ENCODE measurements around the gene DLG2.
A peak's percentile ranks its signal among the peaks of the same experiment; 100 is the strongest.
"Not testable (repeated sequence)": the region's sequence is repeated elsewhere in the genome, so short reads cannot be mapped to it uniquely, and the experiment has no call there.

The DLG2 gene

GRCh38 chr11:85643191-85643614 is 16.1 kb upstream of the DLG2 start:
- no peak for DNase-seq (ENCODE audit: low spot score)

- no peak for DNase-seq (ENCODE audit: low spot score)
Observed at GRCh38 chr11:85634747-85635146, 7.6 kb upstream of the DLG2 start.

- no peak for DNase-seq (ENCODE audit: low spot score)
Observed at GRCh38 chr11:85628771-85629341, 1.7 kb upstream of the DLG2 start.

GRCh38 chr11:85627998-85628770 is 1.0 kb upstream of the DLG2 start, which contains the start of gene TMEM126B:
Gene TMEM126B, plus strand, starts transcription at chr11:85628593. Its CDS starts 15 bp downstream, at chr11:85628608.
- DNase-seq (ENCODE audit: low spot score), result peak; percentile 98

- no peak for DNase-seq (ENCODE audit: low spot score)
Observed at GRCh38 chr11:85626496-85626895, 648 bp downstream of the DLG2 start.

GRCh38 chr11:85620256-85620655 is 6.9 kb downstream of the DLG2 start:
- no peak for DNase-seq (ENCODE audit: low spot score)

GRCh38 chr11:85619499-85619898 is 7.6 kb downstream of the DLG2 start:
- no peak for DNase-seq (ENCODE audit: low spot score)

GRCh38 chr11:85611643-85612042 is 15.5 kb downstream of the DLG2 start:
- DNase-seq (ENCODE audit: low spot score), result not testable (repeated sequence)

GRCh38 chr11:85609286-85609685 is 17.9 kb downstream of the DLG2 start:
- not testable (repeated sequence) for DNase-seq (ENCODE audit: low spot score)

GRCh38 chr11:85608621-85609020 is 18.5 kb downstream of the DLG2 start:
- DNase-seq (ENCODE audit: low spot score), result not testable (repeated sequence)

GRCh38 chr11:85606237-85606636 is 20.9 kb downstream of the DLG2 start:
- not testable (repeated sequence) for DNase-seq (ENCODE audit: low spot score)

GRCh38 chr11:85603220-85603619 is 23.9 kb downstream of the DLG2 start:
- no peak for DNase-seq (ENCODE audit: low spot score)

GRCh38 chr11:85602526-85603213 is 24.5 kb downstream of the DLG2 start:
- DNase-seq (ENCODE audit: low spot score), result no peak

- no peak for DNase-seq (ENCODE audit: low spot score)
Observed at GRCh38 chr11:85599083-85599482, 28.1 kb downstream of the DLG2 start.

GRCh38 chr11:85596886-85597285 is 30.3 kb downstream of the DLG2 start:
- DNase-seq (ENCODE audit: low spot score), result no peak

- no peak for DNase-seq (ENCODE audit: low spot score)
Observed at GRCh38 chr11:85595285-85595884, 31.8 kb downstream of the DLG2 start.

GRCh38 chr11:85590848-85591483 is 36.2 kb downstream of the DLG2 start:
- DNase-seq (ENCODE audit: low spot score), result no peak

- peak; percentile 46 for DNase-seq (ENCODE audit: low spot score)
Observed at GRCh38 chr11:85589373-85589772, 37.8 kb downstream of the DLG2 start.

- no peak for DNase-seq (ENCODE audit: low spot score)
Observed at GRCh38 chr11:85582111-85582510, 45.0 kb downstream of the DLG2 start.

GRCh38 chr11:85575388-85575787 is 51.8 kb downstream of the DLG2 start:
- DNase-seq (ENCODE audit: low spot score), result no peak

GRCh38 chr11:85572056-85572455 is 55.1 kb downstream of the DLG2 start:
- DNase-seq (ENCODE audit: low spot score), result no peak

- DNase-seq (ENCODE audit: low spot score), result no peak
Observed at GRCh38 chr11:85569525-85569924, 57.6 kb downstream of the DLG2 start.
